Thyroid gland (tissue), 4 donors: Measurements from ENCODE around the gene POFUT2.

ENCODE experiments used
- CTCF ChIP-seq, 6 experiments: fragments of 200-600 bp in 3 of 6; fragments of 450-650 bp in 3 of 6; sonication (generic) in 3 of 6; IDR thresholded peaks; one replicate each; pipeline ENCODE4 v1.5.1; 2016 to 2019; ENCODE audit warnings: antibody characterized with exemption in 6 of 6, mild to moderate bottlenecking in 2 of 6, inconsistent platforms in 1 of 6, moderate library complexity in 1 of 6
- POLR2A ChIP-seq, 2 donors: fragments of 450-650 bp; IDR thresholded peaks; one replicate each; pipeline ENCODE4 v1.6.1; 2017; ENCODE audit warnings: antibody characterized with exemption in 2 of 2, mild to moderate bottlenecking in 2 of 2, moderate library complexity in 1 of 2

- no peak for TF ChIP-seq CTCF (IDR thresholded peaks at IDR 0.05)
- no peak for TF ChIP-seq POLR2A (IDR thresholded peaks at IDR 0.05)
These were observed 26.6 kb downstream of the POFUT2 start for GRCh38 chr21:45261093-45261492.
